ENCODE data around the gene P2RX7.

The P2RX7 gene

DNA sequence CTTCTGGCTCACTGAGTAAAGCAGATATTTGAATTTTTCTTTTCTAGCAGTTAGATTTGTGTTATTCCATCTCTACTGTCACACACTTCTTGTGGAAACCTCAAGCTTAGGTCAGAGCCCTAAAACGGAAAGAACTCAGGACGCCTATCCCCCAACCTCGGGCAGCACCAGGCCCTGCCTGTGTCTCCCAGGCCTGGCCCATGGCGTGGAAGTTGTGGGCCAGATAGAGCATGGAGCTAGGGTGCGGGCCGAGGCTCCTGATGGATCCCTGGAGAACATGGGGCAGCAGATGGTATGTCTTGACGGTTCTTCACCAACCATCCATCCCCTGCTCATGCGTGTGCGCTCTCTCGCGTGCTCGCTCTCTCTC lies 97.8 kb downstream of the P2RX7 start:
- no peak overlapping the region for H3K4me3 ChIP-seq (ENCODE audit: low read depth, low read length)
- TF ChIP-seq, protein P1, sequence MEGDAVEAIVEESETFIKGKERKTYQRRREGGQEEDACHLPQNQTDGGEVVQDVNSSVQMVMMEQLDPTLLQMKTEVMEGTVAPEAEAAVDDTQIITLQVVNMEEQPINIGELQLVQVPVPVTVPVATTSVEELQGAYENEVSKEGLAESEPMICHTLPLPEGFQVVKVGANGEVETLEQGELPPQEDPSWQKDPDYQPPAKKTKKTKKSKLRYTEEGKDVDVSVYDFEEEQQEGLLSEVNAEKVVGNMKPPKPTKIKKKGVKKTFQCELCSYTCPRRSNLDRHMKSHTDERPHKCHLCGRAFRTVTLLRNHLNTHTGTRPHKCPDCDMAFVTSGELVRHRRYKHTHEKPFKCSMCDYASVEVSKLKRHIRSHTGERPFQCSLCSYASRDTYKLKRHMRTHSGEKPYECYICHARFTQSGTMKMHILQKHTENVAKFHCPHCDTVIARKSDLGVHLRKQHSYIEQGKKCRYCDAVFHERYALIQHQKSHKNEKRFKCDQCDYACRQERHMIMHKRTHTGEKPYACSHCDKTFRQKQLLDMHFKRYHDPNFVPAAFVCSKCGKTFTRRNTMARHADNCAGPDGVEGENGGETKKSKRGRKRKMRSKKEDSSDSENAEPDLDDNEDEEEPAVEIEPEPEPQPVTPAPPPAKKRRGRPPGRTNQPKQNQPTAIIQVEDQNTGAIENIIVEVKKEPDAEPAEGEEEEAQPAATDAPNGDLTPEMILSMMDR (IDR thresholded peaks at IDR 0.05; ENCODE audit: borderline replicate concordance, insufficient read depth, low read depth, low read length): no peak

DNA sequence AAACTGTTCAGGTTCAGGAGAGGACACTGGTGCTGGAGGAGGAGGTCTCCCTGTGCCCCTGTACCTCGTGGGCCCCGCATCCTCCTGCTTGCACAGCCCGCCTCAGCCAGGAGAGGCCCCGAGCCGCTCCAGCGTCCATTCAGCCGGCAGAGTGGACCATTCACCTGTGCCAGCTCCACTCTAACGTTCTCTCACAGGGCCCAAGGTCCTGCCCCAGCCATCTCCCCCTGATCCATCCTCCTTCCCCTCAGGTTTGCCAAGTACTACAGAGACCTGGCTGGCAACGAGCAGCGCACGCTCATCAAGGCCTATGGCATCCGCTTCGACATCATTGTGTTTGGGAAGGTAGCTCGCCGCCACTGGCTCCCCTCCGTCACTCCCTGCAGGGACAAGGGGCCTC lies 99.5 kb downstream of the P2RX7 start:
- TF ChIP-seq, protein P1 (IDR thresholded peaks at IDR 0.05; ENCODE audit: borderline replicate concordance, insufficient read depth, low read depth, low read length): no peak
- H3K4me3 ChIP-seq (ENCODE audit: low read depth, low read length): no peak overlapping the region

DNA sequence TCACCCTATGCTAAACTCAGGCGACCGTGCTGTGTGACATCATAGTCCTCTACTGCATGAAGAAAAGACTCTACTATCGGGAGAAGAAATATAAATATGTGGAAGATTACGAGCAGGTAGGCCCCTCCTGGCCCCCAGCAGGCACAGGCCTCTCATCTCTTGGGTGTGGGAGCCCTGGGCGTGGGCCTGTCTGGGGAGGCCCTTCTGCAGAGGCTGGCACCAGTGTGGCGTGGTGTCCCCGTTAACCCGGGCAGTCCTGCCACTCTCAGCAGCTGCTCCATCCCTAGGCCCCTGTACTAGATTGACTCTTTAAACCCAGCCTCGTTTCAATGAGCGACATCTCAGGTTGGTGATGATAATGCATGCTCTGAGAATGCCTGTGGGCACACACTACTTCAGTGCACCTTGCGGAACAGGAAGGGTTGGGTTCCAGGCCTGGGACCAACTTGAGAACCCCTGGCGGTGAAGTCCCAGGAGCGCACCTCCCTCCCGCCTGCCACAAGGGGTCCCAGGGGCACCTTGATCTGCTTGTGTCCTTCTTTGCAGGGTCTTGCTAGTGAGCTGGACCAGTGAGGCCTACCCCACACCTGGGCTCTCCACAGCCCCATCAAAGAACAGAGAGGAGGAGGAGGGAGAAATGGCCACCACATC lies 100.4 kb downstream of the P2RX7 start:
- TF ChIP-seq, protein P1 (IDR thresholded peaks at IDR 0.05; ENCODE audit: borderline replicate concordance, insufficient read depth, low read depth, low read length): 0 out of 2 replicates have a peak, but pooled peaks have one; percentile 2
- H3K4me3 ChIP-seq (ENCODE audit: low read depth, low read length): no peak overlapping the region

DNA sequence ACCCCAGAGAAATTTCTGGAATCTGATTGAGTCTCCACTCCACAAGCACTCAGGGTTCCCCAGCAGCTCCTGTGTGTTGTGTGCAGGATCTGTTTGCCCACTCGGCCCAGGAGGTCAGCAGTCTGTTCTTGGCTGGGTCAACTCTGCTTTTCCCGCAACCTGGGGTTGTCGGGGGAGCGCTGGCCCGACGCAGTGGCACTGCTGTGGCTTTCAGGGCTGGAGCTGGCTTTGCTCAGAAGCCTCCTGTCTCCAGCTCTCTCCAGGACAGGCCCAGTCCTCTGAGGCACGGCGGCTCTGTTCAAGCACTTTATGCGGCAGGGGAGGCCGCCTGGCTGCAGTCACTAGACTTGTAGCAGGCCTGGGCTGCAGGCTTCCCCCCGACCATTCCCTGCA lies 100.9 kb downstream of the P2RX7 start:
- H3K4me3 ChIP-seq (ENCODE audit: low read depth, low read length): no peak overlapping the region
- TF ChIP-seq, protein P1 (IDR thresholded peaks at IDR 0.05; ENCODE audit: borderline replicate concordance, insufficient read depth, low read depth, low read length): no peak

GRCh38 chr12:121236776-121237175 lies 104.1 kb downstream of the P2RX7 start:
- no peak overlapping the region for H3K4me3 ChIP-seq (ENCODE audit: low read depth, low read length)
- TF ChIP-seq, protein P1 (IDR thresholded peaks at IDR 0.05; ENCODE audit: borderline replicate concordance, insufficient read depth, low read depth, low read length): no peak

- TF ChIP-seq, protein P1 (IDR thresholded peaks at IDR 0.05; ENCODE audit: borderline replicate concordance, insufficient read depth, low read depth, low read length): no peak
- H3K4me3 ChIP-seq (ENCODE audit: low read depth, low read length): no peak overlapping the region
Observed at GRCh38 chr12:121237415-121237814, 104.7 kb downstream of the P2RX7 start.

Measured in GM12875 (cell line).